ENCODE measurements around the gene MAN1C1.

DNA sequence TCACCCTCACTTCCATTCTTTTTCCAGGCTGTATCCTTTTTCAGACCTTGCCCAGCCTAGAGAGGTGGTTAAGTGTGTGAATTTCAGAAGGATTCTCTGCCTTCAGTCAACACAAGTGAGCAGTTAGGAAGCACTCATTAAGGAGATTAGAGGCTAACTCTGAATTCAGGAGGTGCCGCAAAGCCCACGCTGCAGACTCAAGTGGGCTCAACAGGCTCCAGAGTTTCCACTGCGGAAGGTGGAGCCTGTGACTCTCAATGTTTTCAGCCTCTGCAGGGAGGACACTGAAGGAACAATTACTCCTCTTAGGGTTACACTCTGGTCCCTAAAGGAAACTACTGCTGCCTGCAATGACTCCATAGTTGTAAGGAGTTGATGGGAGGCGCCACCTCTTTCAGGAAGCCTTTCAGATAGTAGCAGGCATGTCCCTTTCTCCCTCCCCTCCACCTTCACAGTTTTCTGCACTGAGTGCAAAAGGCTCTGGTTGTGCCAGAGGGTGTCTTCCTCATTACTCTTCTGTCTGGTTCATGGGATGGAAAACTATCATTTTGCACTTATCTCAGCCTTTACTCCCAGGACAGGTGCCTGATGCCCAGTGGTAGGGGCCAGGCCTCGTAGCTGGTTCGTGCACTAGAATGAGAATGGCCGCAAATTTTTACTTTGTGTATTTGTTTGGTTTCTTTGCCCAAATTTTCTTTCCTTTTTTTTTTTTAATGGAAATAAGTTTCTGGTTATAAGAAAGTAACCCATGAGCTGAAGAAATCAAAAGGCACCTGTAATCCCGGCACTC, 128.2 kb downstream of the MAN1C1 start:
- TF ChIP-seq, protein P1, sequence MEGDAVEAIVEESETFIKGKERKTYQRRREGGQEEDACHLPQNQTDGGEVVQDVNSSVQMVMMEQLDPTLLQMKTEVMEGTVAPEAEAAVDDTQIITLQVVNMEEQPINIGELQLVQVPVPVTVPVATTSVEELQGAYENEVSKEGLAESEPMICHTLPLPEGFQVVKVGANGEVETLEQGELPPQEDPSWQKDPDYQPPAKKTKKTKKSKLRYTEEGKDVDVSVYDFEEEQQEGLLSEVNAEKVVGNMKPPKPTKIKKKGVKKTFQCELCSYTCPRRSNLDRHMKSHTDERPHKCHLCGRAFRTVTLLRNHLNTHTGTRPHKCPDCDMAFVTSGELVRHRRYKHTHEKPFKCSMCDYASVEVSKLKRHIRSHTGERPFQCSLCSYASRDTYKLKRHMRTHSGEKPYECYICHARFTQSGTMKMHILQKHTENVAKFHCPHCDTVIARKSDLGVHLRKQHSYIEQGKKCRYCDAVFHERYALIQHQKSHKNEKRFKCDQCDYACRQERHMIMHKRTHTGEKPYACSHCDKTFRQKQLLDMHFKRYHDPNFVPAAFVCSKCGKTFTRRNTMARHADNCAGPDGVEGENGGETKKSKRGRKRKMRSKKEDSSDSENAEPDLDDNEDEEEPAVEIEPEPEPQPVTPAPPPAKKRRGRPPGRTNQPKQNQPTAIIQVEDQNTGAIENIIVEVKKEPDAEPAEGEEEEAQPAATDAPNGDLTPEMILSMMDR (IDR thresholded peaks at IDR 0.05; ENCODE audit: low read depth, low read length): no peak
- no peak for TF ChIP-seq POLR2A (IDR thresholded peaks at IDR 0.05; ENCODE audit: extremely low read depth, insufficient read length)

All from NB4 (cell line).